CD4-positive, alpha-beta T cell (primary cell): ENCODE measurements around the gene UPF1. TPM values are rescaled to one million over a fixed set of nuclear protein-coding genes. Genes with fewer than 3 reads are reported as not detected.
"Not testable (repeated sequence)": the region's sequence is repeated elsewhere in the genome, so short reads cannot be mapped to it uniquely, and the experiment has no call there.

Source experiments
- ATAC-seq: fragments of 200-7000 bp; cut with Tn5 transposase; one replicate; pipeline ENCODE4 v1.10.0; 2022; ENCODE audit warnings: mild to moderate bottlenecking; ENCODE audit not compliant: poor library complexity
- CTCF ChIA-PET: fragments of 350-600 bp; sonication (Branson Sonifier 250); formaldehyde crosslinking; loops from one replicate; lab custom pipeline; 2021; ENCODE audit warnings: antibody characterized with exemption, inconsistent platforms; lab: Charles Lee
- POLR2A ChIA-PET: fragments of 350-600 bp; sonication (Branson Sonifier 250); formaldehyde crosslinking; loops from one replicate; lab custom pipeline; 2021; ENCODE audit warnings: antibody characterized with exemption, inconsistent platforms; lab: Charles Lee
- DNase-seq, 14 experiments: peaks; one replicate each; pipeline ENCODE4 v3.0.0-alpha.2; 2013 to 2020; ENCODE audit warnings: mixed read lengths in 2 of 14
- H3K27ac ChIP-seq, 2 donors: one replicate each; pipeline versions ENCODE4 v1.5.1 to v1.7.0; 2013; ENCODE audit warnings: low read length in 2 of 2, low read depth in 1 of 2, mild to moderate bottlenecking in 1 of 2
- H3K27me3 ChIP-seq, 2 experiments: 1 replicate in 1 of 2; 2 replicates in 1 of 2; pipeline versions ENCODE4 v1.6.1 to v1.7.0; 2013; ENCODE audit warnings: low read length in 2 of 2, control low read depth in 1 of 2, mild to moderate bottlenecking in 1 of 2, moderate library complexity in 1 of 2; ENCODE audit not compliant: insufficient read depth in 2 of 2, control insufficient read depth in 1 of 2
- H3K36me3 ChIP-seq: one replicate; pipeline ENCODE4 v1.6.1; 2013; ENCODE audit warnings: low read length, control low read depth; ENCODE audit not compliant: insufficient read depth
- H3K4me1 ChIP-seq: one replicate; pipeline ENCODE4 v1.6.1; 2013; ENCODE audit warnings: low read length, control low read depth; ENCODE audit not compliant: insufficient read depth
- H3K4me3 ChIP-seq: one replicate; pipeline ENCODE4 v1.5.1; 2013; ENCODE audit warnings: mild to moderate bottlenecking, low read length, moderate library complexity
- H3K9me3 ChIP-seq, 2 experiments: 1 replicate in 1 of 2; 2 replicates in 1 of 2; pipeline versions ENCODE4 v1.6.1 to v1.7.0; 2013; ENCODE audit warnings: low read length in 2 of 2, mild to moderate bottlenecking in 2 of 2, control low read depth in 1 of 2, moderate library complexity in 1 of 2; ENCODE audit not compliant: control insufficient read depth in 1 of 2, insufficient read depth in 1 of 2
- H3K27ac Mint-ChIP-seq: one replicate; pipeline ENCODE4 v1.8.0; 2020; ENCODE audit warnings: mixed read lengths
- H3K27me3 Mint-ChIP-seq: one replicate; pipeline ENCODE4 v1.8.0; 2021; ENCODE audit warnings: mixed read lengths
- H3K36me3 Mint-ChIP-seq: one replicate; pipeline ENCODE4 v1.8.0; 2021; ENCODE audit warnings: low read depth, mixed read lengths
- H3K4me1 Mint-ChIP-seq: one replicate; pipeline ENCODE4 v1.8.0; 2021; ENCODE audit warnings: low read depth, mixed read lengths
- H3K4me3 Mint-ChIP-seq: one replicate; pipeline ENCODE4 v1.8.0; 2020; ENCODE audit warnings: mild to moderate bottlenecking, mixed read lengths
- H3K9me3 Mint-ChIP-seq: one replicate; pipeline ENCODE4 v1.8.0; 2020; ENCODE audit warnings: mixed read lengths
- intact Hi-C, 2 experiments: fragments of 100-400 bp; cut with DNase I in 1 of 2; cut with micrococcal nuclease in 1 of 2; formaldehyde crosslinking; loops; one replicate each; pipeline versions ENCODE4 v1.15.1 to v1.9.0; 2023 to 2025; cut with DNase I, micrococcal nuclease
- total RNA-seq, 174 experiments: library from RNA in 2 of 174; stranded (reverse) in 2 of 174; gene quantifications; one replicate each; pipeline ENCODE4 v1.2.3 and lab custom pipeline; 2021 to 2026
- TF ChIP-seq, protein P1 (sequence below): fragments of 200-600 bp; IDR thresholded peaks from one replicate; pipeline ENCODE4 v1.8.0; 2022; ENCODE audit warnings: antibody characterized with exemption, mild to moderate bottlenecking

Gene UPF1
- total RNA-seq, 2 experiments from 2014 or later: 146 to 150 TPM

DNA sequence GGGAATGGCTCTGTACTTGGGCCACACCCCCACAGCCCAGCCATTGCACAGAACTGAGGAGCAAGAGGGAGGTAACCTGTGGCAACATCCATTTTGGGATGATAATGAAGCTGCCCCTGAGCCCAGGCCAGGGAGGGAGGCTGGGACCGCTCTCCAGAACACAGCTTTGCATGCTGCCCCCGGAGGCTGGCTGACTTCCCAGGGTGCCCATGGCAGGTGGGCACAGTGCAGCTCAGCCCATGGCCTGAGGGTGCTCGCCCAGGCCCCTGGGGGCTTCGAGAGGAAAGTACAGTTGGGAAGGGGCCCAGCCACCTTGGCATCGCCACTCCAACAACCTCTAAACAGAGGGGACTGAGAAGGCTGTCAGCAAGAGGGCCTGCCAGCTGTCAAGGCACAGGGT lies 81.7 kb downstream of the UPF1 start:
- Mint-ChIP-seq H3K4me1 (peaks cover 31% of the 10 kb centered on the region), H3K27ac (no peak overlapping the region), H3K27me3 (no peaks in the 10 kb centered on the region), H3K4me3 (no peak overlapping the region), H3K36me3 (peaks cover 42% of the 10 kb centered on the region), H3K9me3 (no peaks in the 10 kb centered on the region)
- CTCF ChIA-PET: no interaction called here
- no peak overlapping the region for H3K4me3 ChIP-seq
- no peaks in the 10 kb centered on the region for H3K27me3 ChIP-seq
- intact Hi-C loops: no loop called here
- no peak overlapping the region for H3K27ac ChIP-seq
- POLR2A ChIA-PET: no interaction called here
- H3K36me3 ChIP-seq: peaks cover 51% of the 10 kb centered on the region
- no peak for DNase-seq
- no peak for ATAC-seq
- TF ChIP-seq, protein P1, sequence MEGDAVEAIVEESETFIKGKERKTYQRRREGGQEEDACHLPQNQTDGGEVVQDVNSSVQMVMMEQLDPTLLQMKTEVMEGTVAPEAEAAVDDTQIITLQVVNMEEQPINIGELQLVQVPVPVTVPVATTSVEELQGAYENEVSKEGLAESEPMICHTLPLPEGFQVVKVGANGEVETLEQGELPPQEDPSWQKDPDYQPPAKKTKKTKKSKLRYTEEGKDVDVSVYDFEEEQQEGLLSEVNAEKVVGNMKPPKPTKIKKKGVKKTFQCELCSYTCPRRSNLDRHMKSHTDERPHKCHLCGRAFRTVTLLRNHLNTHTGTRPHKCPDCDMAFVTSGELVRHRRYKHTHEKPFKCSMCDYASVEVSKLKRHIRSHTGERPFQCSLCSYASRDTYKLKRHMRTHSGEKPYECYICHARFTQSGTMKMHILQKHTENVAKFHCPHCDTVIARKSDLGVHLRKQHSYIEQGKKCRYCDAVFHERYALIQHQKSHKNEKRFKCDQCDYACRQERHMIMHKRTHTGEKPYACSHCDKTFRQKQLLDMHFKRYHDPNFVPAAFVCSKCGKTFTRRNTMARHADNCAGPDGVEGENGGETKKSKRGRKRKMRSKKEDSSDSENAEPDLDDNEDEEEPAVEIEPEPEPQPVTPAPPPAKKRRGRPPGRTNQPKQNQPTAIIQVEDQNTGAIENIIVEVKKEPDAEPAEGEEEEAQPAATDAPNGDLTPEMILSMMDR: no peak
- no peaks in the 10 kb centered on the region for H3K9me3 ChIP-seq
- H3K4me1 ChIP-seq: peaks cover 43% of the 10 kb centered on the region

DNA sequence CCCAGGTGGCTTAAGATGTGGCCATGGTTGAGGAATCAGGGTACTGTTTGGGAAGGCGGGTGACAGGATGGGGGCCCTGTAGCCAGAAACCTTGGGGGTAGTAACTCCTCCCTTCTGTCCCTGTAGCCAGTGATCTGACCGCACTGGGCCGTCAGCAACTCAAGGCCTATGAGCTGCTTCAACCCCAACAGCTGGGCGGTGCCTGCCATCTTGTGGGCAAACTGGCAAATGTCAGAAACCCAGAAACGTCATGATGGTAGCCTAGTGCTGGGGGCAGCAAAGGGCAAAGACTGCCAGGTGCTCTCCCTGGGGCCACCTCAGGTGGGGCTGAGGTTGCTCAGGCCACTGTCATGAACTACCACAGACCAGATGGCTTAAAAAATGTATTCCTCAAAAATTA lies 83.9 kb downstream of the UPF1 start:
- Mint-ChIP-seq H3K27ac (peak overlapping the region; percentile 27), H3K4me1 (peaks cover 50% of the 10 kb centered on the region), H3K9me3 (no peaks in the 10 kb centered on the region), H3K36me3 (peaks cover 51% of the 10 kb centered on the region), H3K27me3 (no peaks in the 10 kb centered on the region), H3K4me3 (peak overlapping the region; percentile 80)
- Histone ChIP-seq H3K4me1 (peaks cover 56% of the 10 kb centered on the region), H3K4me3 (no peak overlapping the region), H3K27me3 (no peaks in the 10 kb centered on the region), H3K9me3 (no peaks in the 10 kb centered on the region), H3K36me3 (peaks cover 35% of the 10 kb centered on the region), H3K27ac (no peak overlapping the region)
- intact Hi-C loops: loop anchor here in 1 of 2 experiments (5.0 kb wide), 4 partner anchors 83 to 407 kb away; partner anchors contain the start of genes ELL, MAU2, SUGP1 and UPF1
- TF ChIP-seq, protein P1: no peak
- POLR2A ChIA-PET: no interaction called here
- ATAC-seq: no peak
- CTCF ChIA-PET: no interaction called here
- peak in 6 of 14 experiments; percentile 15 to 63 (median 31) for DNase-seq

DNA sequence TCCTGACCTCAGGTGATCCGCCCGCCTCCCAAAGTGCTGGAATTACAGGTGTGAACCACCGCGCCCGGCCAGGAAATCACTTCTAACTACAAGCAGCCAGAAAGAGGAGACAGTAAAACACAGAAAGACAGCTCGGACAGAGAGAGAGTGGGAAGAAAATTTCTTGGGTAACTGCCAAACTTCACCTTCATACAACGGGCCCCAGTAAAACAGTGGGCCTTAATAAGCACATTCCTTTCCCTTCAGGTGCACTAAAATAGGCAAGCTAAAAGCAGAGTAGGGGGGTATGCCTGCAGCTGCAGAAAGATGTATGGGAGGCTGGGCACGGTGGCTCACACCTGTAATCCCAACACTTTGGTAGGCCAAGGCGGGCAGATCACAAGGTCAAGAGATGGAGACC lies 85.8 kb downstream of the UPF1 start:
- CTCF ChIA-PET: not testable (repeated sequence)
- H3K4me3 Mint-ChIP-seq: peak overlapping the region; percentile 79

More for the DNA sequence above, 85.8 kb downstream of the UPF1 start:
- peaks cover 62% of the 10 kb centered on the region for H3K4me1 ChIP-seq
- DNase-seq, POLR2A ChIA-PET, H3K4me3 ChIP-seq, H3K27me3 Mint-ChIP-seq, H3K9me3 Mint-ChIP-seq, ATAC-seq, H3K27ac ChIP-seq, H3K27me3 ChIP-seq, H3K9me3 ChIP-seq: not testable (repeated sequence)
- intact Hi-C loops: loop anchor here in 1 of 2 experiments (5.0 kb wide), 4 partner anchors 85 to 405 kb away; partner anchors contain the start of genes ELL, MAU2, SUGP1 and UPF1
- peaks cover 42% of the 10 kb centered on the region for H3K36me3 ChIP-seq
- H3K4me1 Mint-ChIP-seq: peaks cover 49% of the 10 kb centered on the region
- peaks cover 65% of the 10 kb centered on the region for H3K36me3 Mint-ChIP-seq
- H3K27ac Mint-ChIP-seq: peak overlapping the region; percentile 51

Other genes starting within 250 kb of the UPF1 start
- 10 to 100 TPM; 88.4 to 88.9 TPM for gene REX1BD, start 243.2 kb upstream of the UPF1 start, total RNA-seq
- not detected for gene CRLF1, start 225.2 kb upstream of the UPF1 start, total RNA-seq
- under 1 TPM; 0.25 to 0.27 TPM for gene TMEM59L, start 219.1 kb upstream of the UPF1 start, total RNA-seq
- 10 to 100 TPM; 13.7 to 19.0 TPM for gene KLHL26, start 194.9 kb upstream of the UPF1 start, total RNA-seq
- gene CRTC1, start 148.3 kb upstream of the UPF1 start, total RNA-seq: 10 to 100 TPM; 11.8 to 12.2 TPM
- not detected for gene COMP, start 40.7 kb upstream of the UPF1 start, total RNA-seq
- not detected for gene CERS1, start 64.2 kb downstream of the UPF1 start, total RNA-seq
- gene COPE, start 87.4 kb downstream of the UPF1 start, total RNA-seq: 100 to 1,000 TPM; 135 to 143 TPM
- gene DDX49, start 87.8 kb downstream of the UPF1 start, total RNA-seq: 10 to 100 TPM; 47.9 to 49.7 TPM
- 1 to 10 TPM; 1.1 TPM for gene HOMER3, start 109.3 kb downstream of the UPF1 start, total RNA-seq
- 100 to 1,000 TPM; 106 to 110 TPM for gene SUGP2, start 201.6 kb downstream of the UPF1 start, total RNA-seq
- gene ARMC6, start 201.6 kb downstream of the UPF1 start, total RNA-seq: 1 to 10 TPM; 5.9 to 6.0 TPM
- 10 to 100 TPM; 15.1 to 15.4 TPM for gene SLC25A42, start 232.0 kb downstream of the UPF1 start, total RNA-seq